H1 (cell line): Measurements from ENCODE around the gene ENPP3. TPM values are rescaled to one million over a fixed set of nuclear protein-coding genes. Genes with fewer than 3 reads are reported as not detected.

Experiments used
- CTCF ChIA-PET: fragments of 300-600 bp; sonication (Branson Sonifier 250); formaldehyde crosslinking; loops from one replicate; lab custom pipeline; 2021; ENCODE audit not compliant: partially characterized antibody; lab: Charles Lee
- POLR2A ChIA-PET: fragments of 300-600 bp; sonication (Branson Sonifier 250); formaldehyde crosslinking; loops from one replicate; lab custom pipeline; 2021; ENCODE audit warnings: inconsistent platforms; ENCODE audit not compliant: partially characterized antibody; lab: Charles Lee
- DNase-seq, 2 experiments: peaks; one replicate each; pipeline versions ENCODE4 v3.0.0 to v3.0.0-alpha.2; 2010 to 2022; ENCODE audit warnings: low spot score in 2 of 2, low read depth in 1 of 2, mixed read lengths in 1 of 2
- FAIRE-seq: peaks from 2 replicates; lab custom pipeline; 2011; peaks lifted over from hg19 to GRCh38; lab: Jason Lieb, UNC
- H2AFZ ChIP-seq: 2 replicates; pipeline ENCODE4 v1.8.1; 2012; ENCODE audit warnings: low read length, inconsistent platforms
- H2AK5ac ChIP-seq: 2 replicates; pipeline ENCODE4 v1.6.1; 2013; ENCODE audit warnings: low read depth, low read length
- H2BK120ac ChIP-seq: replicated peaks from 2 replicates; pipeline ENCODE3; 2013; ENCODE audit warnings: low read depth, low read length, inconsistent platforms
- H2BK12ac ChIP-seq: 2 replicates; pipeline ENCODE4 v1.6.1; 2013; ENCODE audit warnings: low read depth, low read length
- H2BK15ac ChIP-seq: 2 replicates; pipeline ENCODE4 v1.6.1; 2013; ENCODE audit warnings: low read length
- H2BK20ac ChIP-seq: 2 replicates; pipeline ENCODE4 v1.6.1; 2013; ENCODE audit warnings: low read length
- H2BK5ac ChIP-seq: 2 replicates; pipeline ENCODE4 v1.6.1; 2013; ENCODE audit warnings: low read depth, low read length
- H3K14ac ChIP-seq: 2 replicates; pipeline ENCODE4 v1.6.1; 2013; ENCODE audit warnings: inconsistent platforms; ENCODE audit not compliant: insufficient read length
- H3K18ac ChIP-seq: 2 replicates; pipeline ENCODE4 v1.6.1; 2013; ENCODE audit warnings: low read length; ENCODE audit errors: extremely low read depth
- H3K23ac ChIP-seq: 2 replicates; pipeline ENCODE4 v1.6.1; 2013; ENCODE audit warnings: inconsistent platforms; ENCODE audit not compliant: insufficient read length
- H3K23me2 ChIP-seq: 2 replicates; pipeline ENCODE4 v1.6.1; 2013; ENCODE audit warnings: low read depth, low read length
- H3K27ac ChIP-seq: 2 replicates; pipeline ENCODE4 v1.6.1; 2011; ENCODE audit warnings: low read depth, low read length, inconsistent platforms
- H3K27me3 ChIP-seq, 4 experiments: replicated peaks in 1 of 4; 1 replicate in 1 of 4; 2 replicates in 3 of 4; pipeline versions ENCODE4 v1.6.1 to v1.8.1; 2011 to 2013; ENCODE audit warnings: low read length in 3 of 4, mild to moderate bottlenecking in 3 of 4, inconsistent platforms in 2 of 4, mixed read lengths in 2 of 4, moderate library complexity in 1 of 4; ENCODE audit not compliant: control insufficient read depth in 3 of 4, insufficient read depth in 3 of 4; ENCODE audit errors: extremely low read depth in 1 of 4
- H3K36me3 ChIP-seq, 4 experiments: 2 replicates each; pipeline versions ENCODE4 v1.6.1 to v1.8.1; 2011 to 2013; ENCODE audit warnings: mild to moderate bottlenecking in 4 of 4, low read length in 3 of 4, moderate library complexity in 2 of 4, control low read depth in 1 of 4, inconsistent platforms in 1 of 4; ENCODE audit not compliant: insufficient read depth in 4 of 4, control insufficient read depth in 2 of 4
- H3K4ac ChIP-seq: replicated peaks from 2 replicates; pipeline ENCODE3; 2013; ENCODE audit warnings: low read length, low read depth, mixed read lengths, inconsistent platforms; ENCODE audit not compliant: insufficient read length
- H3K4me1 ChIP-seq, 4 experiments: replicated peaks in 1 of 4; 1 replicate in 1 of 4; 2 replicates in 3 of 4; pipeline versions ENCODE4 v1.6.1 to v1.8.1; 2011 to 2013; ENCODE audit warnings: low read length in 3 of 4, inconsistent platforms in 2 of 4, mixed read lengths in 1 of 4; ENCODE audit not compliant: insufficient read depth in 4 of 4, control insufficient read depth in 3 of 4
- H3K4me2 ChIP-seq, 2 experiments: 2 replicates each; pipeline versions ENCODE4 v1.6.1 to v1.8.1; 2011 to 2013; ENCODE audit warnings: low read depth in 2 of 2, low read length in 2 of 2, control low read depth in 1 of 2, inconsistent platforms in 1 of 2, mild to moderate bottlenecking in 1 of 2; ENCODE audit not compliant: insufficient read depth in 1 of 2
- H3K4me3 ChIP-seq, 4 experiments: fragments of 200-600, 300-600 bp in 1 of 4; sonication (generic), shearing (Covaris generic), sonication (Bioruptor Twin) in 1 of 4; 2 replicates each; pipeline versions ENCODE4 v1.5.1 to v1.8.1; 2011 to 2016; ENCODE audit warnings: low read length in 4 of 4, low read depth in 3 of 4, control low read depth in 2 of 4, inconsistent platforms in 2 of 4, mild to moderate bottlenecking in 2 of 4, mixed read lengths in 1 of 4, moderate library complexity in 1 of 4; ENCODE audit not compliant: insufficient read depth in 2 of 4; ENCODE audit errors: extremely low read depth in 1 of 4
- H3K56ac ChIP-seq: replicated peaks from 2 replicates; pipeline ENCODE3; 2013; ENCODE audit warnings: low read depth, mild to moderate bottlenecking, mixed read lengths, low read length, inconsistent platforms; ENCODE audit not compliant: insufficient read length
- H3K79me1 ChIP-seq: 2 replicates; pipeline ENCODE4 v1.6.1; 2013; ENCODE audit warnings: low read depth, low read length, control low read depth
- H3K79me2 ChIP-seq, 2 experiments: 2 replicates each; pipeline versions ENCODE4 v1.6.1 to v1.8.1; 2012 to 2013; ENCODE audit warnings: low read length in 2 of 2, mild to moderate bottlenecking in 2 of 2, inconsistent platforms in 1 of 2; ENCODE audit not compliant: insufficient read depth in 2 of 2, control insufficient read depth in 1 of 2
- H3K9ac ChIP-seq, 4 experiments: replicated peaks in 1 of 4; 1 replicate in 1 of 4; 2 replicates in 3 of 4; pipeline versions ENCODE4 v1.6.1 to v1.8.1; 2011 to 2013; ENCODE audit warnings: low read depth in 3 of 4, low read length in 3 of 4, control low read depth in 2 of 4, mild to moderate bottlenecking in 2 of 4, moderate library complexity in 2 of 4, inconsistent platforms in 1 of 4; ENCODE audit errors: extremely low read depth in 1 of 4
- H3K9me3 ChIP-seq, 2 experiments: 2 replicates each; pipeline versions ENCODE4 v1.6.1 to v1.8.1; 2012 to 2013; ENCODE audit warnings: mild to moderate bottlenecking in 2 of 2, moderate library complexity in 2 of 2, control low read depth in 1 of 2, inconsistent platforms in 1 of 2, low read depth in 1 of 2, low read length in 1 of 2, mixed read lengths in 1 of 2; ENCODE audit not compliant: insufficient read depth in 2 of 2
- H4K20me1 ChIP-seq, 2 experiments: replicated peaks in 1 of 2; 2 replicates each; pipeline versions ENCODE3 to v1.8.1; 2011 to 2013; ENCODE audit warnings: inconsistent platforms in 2 of 2, low read length in 2 of 2, mild to moderate bottlenecking in 1 of 2; ENCODE audit not compliant: insufficient read depth in 2 of 2, control insufficient read depth in 1 of 2
- H4K5ac ChIP-seq: 2 replicates; pipeline ENCODE4 v1.6.1; 2013; ENCODE audit warnings: low read length, low read depth, mixed read lengths, inconsistent platforms; ENCODE audit not compliant: insufficient read length
- H4K8ac ChIP-seq: 2 replicates; pipeline ENCODE4 v1.8.0; 2013; ENCODE audit warnings: mild to moderate bottlenecking, moderate library complexity, low read length, inconsistent platforms; ENCODE audit not compliant: insufficient read depth; ENCODE audit errors: extremely low read depth
- H4K91ac ChIP-seq: replicated peaks from 2 replicates; pipeline ENCODE3; 2013; ENCODE audit warnings: low read length, mixed read lengths, inconsistent platforms; ENCODE audit not compliant: insufficient read length
- ASH2L ChIP-seq: fragments of 200-600, 300-600 bp; sonication (generic); IDR thresholded peaks from one replicate; pipeline ENCODE4 v1.7.1; 2017; ENCODE audit warnings: low read length
- JUND ChIP-seq: IDR thresholded peaks from 2 replicates; pipeline ENCODE4 v1.6.1; 2011; ENCODE audit warnings: mild to moderate bottlenecking, improper control_type of control experiment, low read length
- POLR2AphosphoS5 ChIP-seq: IDR thresholded peaks from 2 replicates; pipeline ENCODE4 v1.6.1; 2011; ENCODE audit warnings: low read depth, low read length
- RAD21 ChIP-seq, 2 experiments: IDR thresholded peaks in 1 of 2; conservative IDR thresholded peaks in 1 of 2; 2 replicates each; pipeline ENCODE4 v1.6.1; 2011; ENCODE audit warnings: low read depth in 2 of 2, low read length in 2 of 2, improper control_type of control experiment in 1 of 2, inconsistent platforms in 1 of 2, mild to moderate bottlenecking in 1 of 2, moderate library complexity in 1 of 2
- TAF7 ChIP-seq: optimal IDR thresholded peaks from 2 replicates; pipeline ENCODE3; 2011; ENCODE audit warnings: low read depth, mild to moderate bottlenecking, inconsistent platforms, low read length, moderate library complexity, borderline replicate concordance
- TEAD4 ChIP-seq: IDR thresholded peaks from 2 replicates; pipeline ENCODE4 v1.6.1; 2012; ENCODE audit warnings: low read depth, low read length, inconsistent platforms, mixed read lengths
- WGBS, 2 experiments: shearing (Covaris generic) in 1 of 2; methylation state at CpG; one replicate each; pipeline versions ENCODE4 v1.1.6 to v1.1.7; 2013 to 2015; ENCODE audit warnings: low lambda C conversion rate in 2 of 2, mixed read lengths in 2 of 2, inconsistent platforms in 1 of 2, low coverage in 1 of 2, missing lambda C conversion rate in 1 of 2; ENCODE audit not compliant: insufficient replicate concordance in 2 of 2, insufficient coverage in 1 of 2, insufficient read length in 1 of 2; ENCODE audit errors: extremely low coverage in 1 of 2, missing lambda C conversion rate in 1 of 2; 5-methylcytosine and 5-hydroxymethylcytosine counted together
- polyA plus RNA-seq, 7 experiments: library from polyadenylated mRNA; depleted of rRNA in 3 of 7; stranded (reverse) in 5 of 7; unstranded in 2 of 7; fragments of >200 nt in 5 of 7; fragments of 200-250 nt in 2 of 7; gene quantifications; 1 replicate in 5 of 7; 2 replicates in 1 of 7; 4 replicates in 1 of 7; pipeline versions ENCODE4 v1.2.1 to v1.2.3, GENCODE V29; 2011 to 2013; ENCODE audit warnings: missing spikeins in 2 of 7, mixed read lengths in 2 of 7
- total RNA-seq: library from RNA; stranded (reverse); fragmentation: NEBNext Ultra II Directional; extraction: Animal tissue kit (Norgen Biotek cat#: 25700); gene quantifications from 2 replicates; pipeline ENCODE4 v1.2.1, GENCODE V29; 2021

ENPP3 gene
- total and polyA plus RNA-seq, 2 of the 8 experiments (the other 6 are each of a cell fraction or from before 2014, with no cell fraction given), result 0.11 TPM; not detected in 1

DNA sequence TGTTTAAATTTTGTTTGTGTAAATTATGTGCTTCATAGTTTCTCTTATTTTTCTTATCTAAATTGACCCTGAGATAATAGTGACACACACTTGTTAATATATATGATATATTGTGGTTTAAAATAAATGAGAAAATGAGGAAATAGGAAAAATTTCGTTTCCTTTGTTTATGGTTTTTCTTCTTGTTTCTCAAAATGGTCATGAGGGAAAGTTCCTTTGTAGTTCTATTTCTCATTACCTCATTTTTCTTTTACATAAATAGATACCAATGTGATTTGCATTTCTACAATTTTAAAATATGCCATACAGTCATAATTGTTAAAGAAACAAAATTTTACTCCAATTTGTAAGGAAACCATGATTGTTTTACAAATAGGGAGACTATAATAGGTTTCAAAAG, 54.9 kb downstream of the ENPP3 start:
- 83 to 100% methylated on average over 1 of the region's 1 CpG for WGBS, 2 experiments
- no peaks in the 10 kb centered on the region for H3K27me3 ChIP-seq
- POLR2A ChIA-PET, result no interaction called here

More for the DNA sequence above, 54.9 kb downstream of the ENPP3 start:
- no peak overlapping the region for H2BK12ac ChIP-seq
- H3K27ac ChIP-seq, result no peak overlapping the region
- peaks cover 0 to 3% (median 3%) of the 10 kb centered on the region in 4 experiments; a peak in 3 of 7 replicates for H3K4me1 ChIP-seq
- H3K36me3 ChIP-seq, result no peaks in the 10 kb centered on the region
- no peak overlapping the region for H2BK120ac ChIP-seq
- no peak overlapping the region for H3K4me2 ChIP-seq
- TF ChIP-seq ASH2L, result no peak
- TF ChIP-seq RAD21 (IDR thresholded peaks at IDR 0.05 in 1 of 2, conservative IDR thresholded peaks at IDR 0.05 in 1 of 2; ENCODE audit: low read depth in 2 of 2, low read length in 2 of 2), result no peak
- no peak for TF ChIP-seq POLR2AphosphoS5
- TF ChIP-seq TEAD4, result no peak
- no peak for TF ChIP-seq TAF7
- no peak for TF ChIP-seq JUND
- no peaks in the 10 kb centered on the region for H4K20me1 ChIP-seq
- H4K8ac ChIP-seq, result no peak overlapping the region
- H2BK15ac ChIP-seq, result no peak overlapping the region
- no peak overlapping the region for H3K9ac ChIP-seq
- H3K18ac ChIP-seq, result no peak overlapping the region
- H3K23ac ChIP-seq, result no peak overlapping the region
- FAIRE-seq (no peak), DNase-seq (no peak)
- H4K5ac ChIP-seq, result no peak overlapping the region
- H4K91ac ChIP-seq, result no peak overlapping the region
- H2BK20ac ChIP-seq, result no peak overlapping the region
- H3K4me3 ChIP-seq, result no peak overlapping the region
- no peak overlapping the region for H2AFZ ChIP-seq
- no peak overlapping the region for H2AK5ac ChIP-seq
- H3K56ac ChIP-seq, result no peak overlapping the region
- no peaks in the 10 kb centered on the region for H3K79me2 ChIP-seq
- H3K4ac ChIP-seq, result no peak overlapping the region
- H2BK5ac ChIP-seq, result no peak overlapping the region
- no peaks in the 10 kb centered on the region for H3K23me2 ChIP-seq
- CTCF ChIA-PET, result interaction anchor here (0.6 kb wide), 1 partner anchor 64 kb away, joined by 3 read pairs; the partner anchor contains the start of gene MED23
- H3K79me1 ChIP-seq, result no peaks in the 10 kb centered on the region
- no peak overlapping the region for H3K14ac ChIP-seq
- H3K9me3 ChIP-seq, result no peaks in the 10 kb centered on the region
